ENCODE measurements around the gene HOXC6. TPM values are rescaled to one million over a fixed set of nuclear protein-coding genes. Genes with fewer than 3 reads are reported as not detected.

HOXC6 gene
- polyA plus RNA-seq, 3 donors = not detected

GRCh38 chr12:54030889-54031471, 2.7 kb downstream of the HOXC6 start:
- H3K9me3 ChIP-seq (replicated peaks in 1 of 2; ENCODE audit: control insufficient read depth in 1 of 2, insufficient read depth in 1 of 2, low read length in 2 of 2) = peaks cover 26 to 55% of the 10 kb centered on the region in 2 donors
- peaks cover 5 to 22% of the 10 kb centered on the region in 2 donors for H3K36me3 Mint-ChIP-seq
- 5% methylated on average over 41 of the region's 46 CpGs for WGBS (ENCODE audit: insufficient coverage)
- H3K27me3 ChIP-seq (ENCODE audit: control insufficient read depth in 2 of 2, insufficient read depth in 2 of 2, low read length in 2 of 2) = peaks cover 87 to 99% of the 10 kb centered on the region in 2 donors
- H3K9me3 Mint-ChIP-seq = peaks cover 6 to 40% (median 30%) of the 10 kb centered on the region in 7 donors
- no peak for DNase-seq
- no peak overlapping the region for H3K9ac ChIP-seq (ENCODE audit: insufficient read depth, low read length, poor library complexity, severe bottlenecking)
- H3K4me1 Mint-ChIP-seq = peaks cover 21% of the 10 kb centered on the region
- H3K36me3 ChIP-seq (replicated peaks in 1 of 2; ENCODE audit: control insufficient read depth in 1 of 2, insufficient read depth in 2 of 2, low read length in 2 of 2) = no peaks in the 10 kb centered on the region
- H3K4me3 Mint-ChIP-seq = peak overlapping the region in 1 of 2 donors; percentile 84
- H3K4me2 ChIP-seq (replicated peaks; ENCODE audit: extremely low read depth, low read length, poor library complexity, severe bottlenecking) = no peak overlapping the region
- H3K79me2 ChIP-seq (ENCODE audit: insufficient read depth, low read length) = no peaks in the 10 kb centered on the region
- no peak overlapping the region for H3K27ac ChIP-seq (ENCODE audit: low read depth in 1 of 2, low read length in 2 of 2)
- H3K27me3 Mint-ChIP-seq (ENCODE audit: low read depth in 3 of 3) = peaks cover 93 to 98% (median 96%) of the 10 kb centered on the region in 3 donors
- no peak overlapping the region for H3K27ac Mint-ChIP-seq
- intact Hi-C loops (cut with micrococcal nuclease) = loop anchor here in 1 of 2 donors (10.0 kb wide), 1 partner anchor 56 kb away; the partner anchor contains the start of genes HOTAIR and HOXC11
- no peak overlapping the region for H3K4me3 ChIP-seq (replicated peaks in 1 of 3; ENCODE audit: low read depth in 2 of 3, low read length in 3 of 3)
- H3K4me1 ChIP-seq (ENCODE audit: control insufficient read depth in 1 of 2, insufficient read depth in 2 of 2, low read length in 2 of 2) = no peaks in the 10 kb centered on the region
- H4K20me1 ChIP-seq (ENCODE audit: insufficient read depth, low read length) = no peaks in the 10 kb centered on the region
- no peak overlapping the region for H2AFZ ChIP-seq (ENCODE audit: insufficient read depth, low read depth, low read length, poor library complexity, severe bottlenecking)
- TF ChIP-seq CTCF (IDR thresholded peaks at IDR 0.05) = no peak

- Mint-ChIP-seq H3K27ac (peak overlapping the region in 1 of 7 donors; percentile 60), H3K36me3 (peaks cover 5 to 22% of the 10 kb centered on the region in 2 donors), H3K9me3 (peaks cover 6 to 41% (median 30%) of the 10 kb centered on the region in 7 donors), H3K27me3 (ENCODE audit: low read depth in 3 of 3) (peaks cover 93 to 98% (median 96%) of the 10 kb centered on the region in 3 donors), H3K4me1 (peaks cover 21% of the 10 kb centered on the region), H3K4me3 (peak overlapping the region in 1 of 2 donors; percentile 84)
- peaks cover 26 to 52% of the 10 kb centered on the region in 2 donors for H3K9me3 ChIP-seq (replicated peaks in 1 of 2; ENCODE audit: control insufficient read depth in 1 of 2, insufficient read depth in 1 of 2, low read length in 2 of 2)
- no peaks in the 10 kb centered on the region for H3K4me1 ChIP-seq (ENCODE audit: control insufficient read depth in 1 of 2, insufficient read depth in 2 of 2, low read length in 2 of 2)
- H3K9ac ChIP-seq (ENCODE audit: insufficient read depth, low read length, poor library complexity, severe bottlenecking) = no peak overlapping the region
- no peaks in the 10 kb centered on the region for H3K36me3 ChIP-seq (replicated peaks in 1 of 2; ENCODE audit: control insufficient read depth in 1 of 2, insufficient read depth in 2 of 2, low read length in 2 of 2)
- H2AFZ ChIP-seq (ENCODE audit: insufficient read depth, low read depth, low read length, poor library complexity, severe bottlenecking) = no peak overlapping the region
- DNase-seq = no peak
- peaks cover 84 to 99% of the 10 kb centered on the region in 2 donors for H3K27me3 ChIP-seq (ENCODE audit: control insufficient read depth in 2 of 2, insufficient read depth in 2 of 2, low read length in 2 of 2)
- H3K4me2 ChIP-seq (replicated peaks; ENCODE audit: extremely low read depth, low read length, poor library complexity, severe bottlenecking) = no peak overlapping the region
- intact Hi-C loops (cut with micrococcal nuclease) = loop anchor here in 1 of 2 donors (10.0 kb wide), 1 partner anchor 57 kb away; the partner anchor contains the start of genes HOTAIR and HOXC11
- TF ChIP-seq CTCF (IDR thresholded peaks at IDR 0.05) = no peak
- H3K4me3 ChIP-seq (replicated peaks in 1 of 3; ENCODE audit: low read depth in 2 of 3, low read length in 3 of 3) = no peak overlapping the region
- no peaks in the 10 kb centered on the region for H3K79me2 ChIP-seq (ENCODE audit: insufficient read depth, low read length)
- no peak overlapping the region for H3K27ac ChIP-seq (ENCODE audit: low read depth in 1 of 2, low read length in 2 of 2)
- WGBS (ENCODE audit: insufficient coverage) = 58% methylated on average over 5 of the region's 16 CpGs
- H4K20me1 ChIP-seq (ENCODE audit: insufficient read depth, low read length) = no peaks in the 10 kb centered on the region
These were observed 3.2 kb downstream of the HOXC6 start for GRCh38 chr12:54031480-54031879.

All from CD14-positive monocyte (primary cell).